ENCODE results near the gene SNX25.
"Not testable (repeated sequence)": the region's sequence is repeated elsewhere in the genome, so short reads cannot be mapped to it uniquely, and the experiment has no call there.

The SNX25 gene

GRCh38 chr4:185237175-185237574 lies 27.8 kb downstream of the SNX25 start:
- DNase-seq (ENCODE audit: low spot score), result no peak
- in situ Hi-C loops (cut with MboI; ENCODE audit: low sequenced_read_pairs, unreplicated experiment), result no loop called here
- TF ChIP-seq CTCF (IDR thresholded peaks at IDR 0.05; ENCODE audit: borderline replicate concordance, control extremely low read depth, extremely low read depth, insufficient read depth, missing control alignments), result no peak

GRCh38 chr4:185238215-185238681 lies 28.9 kb downstream of the SNX25 start:
- in situ Hi-C loops (cut with MboI; ENCODE audit: low sequenced_read_pairs, unreplicated experiment), result no loop called here
- TF ChIP-seq CTCF (IDR thresholded peaks at IDR 0.05; ENCODE audit: borderline replicate concordance, control extremely low read depth, extremely low read depth, insufficient read depth, missing control alignments), result no peak
- DNase-seq (ENCODE audit: low spot score), result no peak

- no peak for DNase-seq (ENCODE audit: low spot score)
- TF ChIP-seq CTCF (IDR thresholded peaks at IDR 0.05; ENCODE audit: borderline replicate concordance, control extremely low read depth, extremely low read depth, insufficient read depth, missing control alignments), result no peak
- in situ Hi-C loops (cut with MboI; ENCODE audit: low sequenced_read_pairs, unreplicated experiment), result no loop called here
These were observed 29.4 kb downstream of the SNX25 start for GRCh38 chr4:185238750-185239149.

GRCh38 chr4:185240486-185240885 lies 31.1 kb downstream of the SNX25 start:
- DNase-seq (ENCODE audit: low spot score); in situ Hi-C loops (cut with MboI; ENCODE audit: low sequenced_read_pairs, unreplicated experiment): not testable (repeated sequence)

GRCh38 chr4:185242749-185243533 lies 33.5 kb downstream of the SNX25 start:
- DNase-seq (ENCODE audit: low spot score), result no peak
- in situ Hi-C loops (cut with MboI; ENCODE audit: low sequenced_read_pairs, unreplicated experiment), result no loop called here
- TF ChIP-seq CTCF (IDR thresholded peaks at IDR 0.05; ENCODE audit: borderline replicate concordance, control extremely low read depth, extremely low read depth, insufficient read depth, missing control alignments), result no peak

- DNase-seq (ENCODE audit: low spot score), result no peak
- TF ChIP-seq CTCF (IDR thresholded peaks at IDR 0.05; ENCODE audit: borderline replicate concordance, control extremely low read depth, extremely low read depth, insufficient read depth, missing control alignments), result no peak
- in situ Hi-C loops (cut with MboI; ENCODE audit: low sequenced_read_pairs, unreplicated experiment), result no loop called here
These were observed 34.5 kb downstream of the SNX25 start for GRCh38 chr4:185243879-185244278.

GRCh38 chr4:185244763-185245162 lies 35.4 kb downstream of the SNX25 start:
- TF ChIP-seq CTCF (IDR thresholded peaks at IDR 0.05; ENCODE audit: borderline replicate concordance, control extremely low read depth, extremely low read depth, insufficient read depth, missing control alignments), result no peak
- no peak for DNase-seq (ENCODE audit: low spot score)
- in situ Hi-C loops (cut with MboI; ENCODE audit: low sequenced_read_pairs, unreplicated experiment), result no loop called here
